ENCODE measurements around the gene LYST.
"Not testable (repeated sequence)": the region's sequence is repeated elsewhere in the genome, so short reads cannot be mapped to it uniquely, and the experiment has no call there.

The LYST gene

DNA sequence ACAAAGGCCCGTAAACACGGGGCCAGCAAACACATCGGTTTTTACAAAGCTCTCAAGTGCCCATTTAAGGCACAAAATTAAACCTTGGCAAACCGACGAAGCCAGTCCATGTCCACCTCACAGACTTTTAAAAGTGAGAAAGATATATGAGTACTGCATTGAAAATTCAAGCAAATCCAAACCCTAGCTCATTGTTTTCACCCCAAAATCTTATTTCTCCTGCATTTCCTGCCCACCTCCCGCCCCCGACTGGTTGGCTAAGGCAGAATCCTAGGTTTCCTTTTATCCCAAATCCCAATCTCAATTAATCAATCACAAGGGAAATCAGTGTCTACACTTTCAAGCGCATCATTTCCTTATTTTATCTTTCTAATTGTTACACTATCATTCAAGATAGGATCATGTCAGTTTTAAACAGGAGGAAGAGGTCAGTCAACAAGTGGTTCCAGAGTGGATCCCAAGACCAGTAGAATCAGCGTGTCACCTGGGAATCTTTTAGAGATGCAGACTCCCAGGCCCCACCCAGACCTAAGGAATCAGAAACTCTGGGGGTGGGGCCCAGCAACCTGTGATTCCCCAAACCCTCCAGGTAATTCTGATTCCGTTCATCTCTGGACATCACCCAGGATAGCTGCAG is 215.4 kb downstream of the LYST start:
- in situ Hi-C loops (cut with MboI; ENCODE audit: low pct_unique_long_range_greater_than_20kb, low sequenced_read_pairs, unreplicated experiment), result no loop called here
- TF ChIP-seq, protein P1, sequence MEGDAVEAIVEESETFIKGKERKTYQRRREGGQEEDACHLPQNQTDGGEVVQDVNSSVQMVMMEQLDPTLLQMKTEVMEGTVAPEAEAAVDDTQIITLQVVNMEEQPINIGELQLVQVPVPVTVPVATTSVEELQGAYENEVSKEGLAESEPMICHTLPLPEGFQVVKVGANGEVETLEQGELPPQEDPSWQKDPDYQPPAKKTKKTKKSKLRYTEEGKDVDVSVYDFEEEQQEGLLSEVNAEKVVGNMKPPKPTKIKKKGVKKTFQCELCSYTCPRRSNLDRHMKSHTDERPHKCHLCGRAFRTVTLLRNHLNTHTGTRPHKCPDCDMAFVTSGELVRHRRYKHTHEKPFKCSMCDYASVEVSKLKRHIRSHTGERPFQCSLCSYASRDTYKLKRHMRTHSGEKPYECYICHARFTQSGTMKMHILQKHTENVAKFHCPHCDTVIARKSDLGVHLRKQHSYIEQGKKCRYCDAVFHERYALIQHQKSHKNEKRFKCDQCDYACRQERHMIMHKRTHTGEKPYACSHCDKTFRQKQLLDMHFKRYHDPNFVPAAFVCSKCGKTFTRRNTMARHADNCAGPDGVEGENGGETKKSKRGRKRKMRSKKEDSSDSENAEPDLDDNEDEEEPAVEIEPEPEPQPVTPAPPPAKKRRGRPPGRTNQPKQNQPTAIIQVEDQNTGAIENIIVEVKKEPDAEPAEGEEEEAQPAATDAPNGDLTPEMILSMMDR (IDR thresholded peaks at IDR 0.05; ENCODE audit: extremely low read depth, insufficient read depth, missing control alignments), result no peak
- no peak for DNase-seq (ENCODE audit: low spot score)

DNA sequence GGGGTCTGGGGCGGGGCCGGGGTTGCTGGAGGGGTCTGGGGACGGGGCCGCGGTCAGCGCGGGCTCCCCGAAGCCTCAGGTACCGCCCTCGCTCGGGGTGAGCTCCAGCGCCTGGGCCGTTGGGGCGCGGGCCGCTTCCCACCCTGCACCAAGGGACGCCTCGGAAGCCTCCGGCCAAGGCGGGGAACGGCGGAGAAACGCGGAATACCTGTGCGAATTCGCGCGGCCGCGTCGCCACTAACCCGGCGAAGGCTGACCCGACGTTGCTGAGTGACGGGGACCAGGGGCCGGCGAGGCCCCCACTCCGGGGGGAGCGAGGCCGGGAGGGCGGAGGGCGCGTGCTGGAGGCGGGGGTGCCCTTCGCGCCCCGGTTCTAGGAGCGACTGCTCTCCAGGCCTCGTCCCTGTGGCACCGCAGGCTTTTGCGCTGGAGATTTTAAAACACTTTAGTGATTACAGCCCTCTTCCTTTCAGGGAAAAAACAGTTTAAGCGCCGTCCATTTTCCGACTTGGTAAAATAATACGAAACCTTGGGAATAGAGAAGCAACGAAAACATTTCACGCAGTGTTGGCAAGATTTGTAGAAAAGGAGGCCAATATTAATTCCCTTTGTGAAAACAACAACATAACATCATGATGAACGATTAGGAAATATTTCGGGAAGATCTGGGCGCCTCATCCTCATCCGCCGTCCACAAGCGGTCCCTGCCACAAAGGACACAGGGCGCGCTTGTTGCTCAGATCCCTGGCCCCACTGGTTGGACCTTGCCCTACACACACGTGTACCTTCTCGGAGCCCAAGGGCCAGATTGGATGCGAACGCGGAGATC is 216.2 kb downstream of the LYST start:
- TF ChIP-seq, protein P1 (IDR thresholded peaks at IDR 0.05; ENCODE audit: extremely low read depth, insufficient read depth, missing control alignments), result no peak
- in situ Hi-C loops (cut with MboI; ENCODE audit: low pct_unique_long_range_greater_than_20kb, low sequenced_read_pairs, unreplicated experiment), result no loop called here
- peak; percentile 46 for DNase-seq (ENCODE audit: low spot score)

- DNase-seq (ENCODE audit: low spot score), result peak; percentile 71
- TF ChIP-seq, protein P1 (IDR thresholded peaks at IDR 0.05; ENCODE audit: extremely low read depth, insufficient read depth, missing control alignments), result no peak
- in situ Hi-C loops (cut with MboI; ENCODE audit: low pct_unique_long_range_greater_than_20kb, low sequenced_read_pairs, unreplicated experiment), result no loop called here
Measured at GRCh38 chr1:235649368-235650163, 217.1 kb downstream of the LYST start, which contains the start of gene GNG4. Gene GNG4, minus strand, starts transcription at chr1:235649784. Its CDS starts 65,946 bp downstream, at chr1:235583838.

GRCh38 chr1:235648954-235649367 is 217.7 kb downstream of the LYST start:
- DNase-seq (ENCODE audit: low spot score), result peak; percentile 74

GRCh38 chr1:235648407-235648907 is 218.2 kb downstream of the LYST start:
- in situ Hi-C loops (cut with MboI; ENCODE audit: low pct_unique_long_range_greater_than_20kb, low sequenced_read_pairs, unreplicated experiment), result no loop called here
- TF ChIP-seq, protein P1 (IDR thresholded peaks at IDR 0.05; ENCODE audit: extremely low read depth, insufficient read depth, missing control alignments), result no peak
- no peak for DNase-seq (ENCODE audit: low spot score)

More at GRCh38 chr1:235648954-235649367, 217.7 kb downstream of the LYST start:
- in situ Hi-C loops (cut with MboI; ENCODE audit: low pct_unique_long_range_greater_than_20kb, low sequenced_read_pairs, unreplicated experiment), result no loop called here
- TF ChIP-seq, protein P1 (IDR thresholded peaks at IDR 0.05; ENCODE audit: extremely low read depth, insufficient read depth, missing control alignments), result no peak

DNA sequence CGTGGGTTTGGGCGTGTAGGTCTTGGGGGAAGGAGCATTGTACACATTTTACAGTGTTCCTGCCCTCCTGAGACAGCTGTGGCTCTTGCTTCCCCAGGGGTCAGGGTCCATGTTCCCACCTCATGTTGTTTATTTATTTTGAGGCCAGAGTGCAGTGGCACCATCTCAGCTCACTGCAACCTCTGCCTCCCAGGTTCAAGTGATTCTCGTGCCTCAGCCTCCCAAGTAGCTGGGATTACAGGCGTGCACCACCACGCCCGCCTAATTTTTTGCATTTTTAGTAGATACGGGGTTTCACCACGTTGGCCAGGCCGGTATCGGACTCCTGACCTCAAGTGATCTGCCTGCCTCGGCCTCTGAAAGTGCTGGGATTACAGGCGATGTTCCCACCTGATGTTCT is 219.2 kb downstream of the LYST start:
- DNase-seq (ENCODE audit: low spot score); in situ Hi-C loops (cut with MboI; ENCODE audit: low pct_unique_long_range_greater_than_20kb, low sequenced_read_pairs, unreplicated experiment): not testable (repeated sequence)
